Adipocyte (in vitro differentiated cells): Measurements from ENCODE around the gene SLC6A2.

Experiments
- DNase-seq: peaks from one replicate; pipeline ENCODE4 v3.0.0-alpha.2; 2015; ENCODE audit warnings: low read depth
- H3K27me3 ChIP-seq: replicated peaks from 2 replicates; pipeline ENCODE4 v1.7.0; 2013; ENCODE audit warnings: mild to moderate bottlenecking, low read length, moderate library complexity; ENCODE audit not compliant: control insufficient read depth, insufficient read depth
- H3K36me3 ChIP-seq: 2 replicates; pipeline ENCODE4 v1.7.0; 2013; ENCODE audit warnings: low read length, mild to moderate bottlenecking, moderate library complexity; ENCODE audit not compliant: control insufficient read depth, insufficient read depth, severe bottlenecking
- H3K4me1 ChIP-seq: 2 replicates; pipeline ENCODE4 v1.7.0; 2013; ENCODE audit warnings: mild to moderate bottlenecking, low read length, moderate library complexity; ENCODE audit not compliant: control insufficient read depth, insufficient read depth
- H3K4me3 ChIP-seq: 2 replicates; pipeline ENCODE4 v1.7.0; 2013; ENCODE audit warnings: mild to moderate bottlenecking, low read length, moderate library complexity
- H3K9ac ChIP-seq: 2 replicates; pipeline ENCODE4 v1.7.0; 2013; ENCODE audit warnings: mild to moderate bottlenecking, low read length, moderate library complexity
- H3K9me3 ChIP-seq: 2 replicates; pipeline ENCODE4 v1.7.0; 2013; ENCODE audit warnings: mild to moderate bottlenecking, low read length, moderate library complexity; ENCODE audit not compliant: control insufficient read depth

SLC6A2 gene

GRCh38 chr16:55651841-55652824 is 3.7 kb upstream of the SLC6A2 start:
- DNase-seq = no peak
- peaks cover 69% of the 10 kb centered on the region for H3K27me3 ChIP-seq

DNA sequence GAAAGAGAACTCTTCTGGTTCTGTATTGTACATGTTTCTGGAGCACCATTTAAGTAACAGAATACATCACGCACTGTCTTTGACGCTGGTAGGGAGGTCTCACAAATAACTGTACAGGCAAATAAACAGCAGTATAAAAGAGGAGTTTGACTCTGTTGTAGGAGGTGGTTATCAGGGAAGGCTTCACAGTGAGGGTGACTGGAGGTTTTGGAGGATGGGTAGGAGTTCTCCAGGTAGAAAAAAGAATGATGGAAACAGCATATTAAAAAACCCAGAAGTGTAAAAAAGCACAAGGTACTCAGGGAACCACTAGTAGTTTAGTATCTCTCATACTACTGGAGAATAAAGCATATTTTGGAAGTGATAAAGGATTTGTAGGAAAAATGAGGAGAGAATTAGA is 2.7 kb upstream of the SLC6A2 start:
- peaks cover 78% of the 10 kb centered on the region for H3K27me3 ChIP-seq

More at GRCh38 chr16:55651841-55652824, 3.7 kb upstream of the SLC6A2 start:
- Histone ChIP-seq H3K4me3 (no peak overlapping the region), H3K9ac (no peak overlapping the region), H3K9me3 (no peaks in the 10 kb centered on the region), H3K4me1 (no peaks in the 10 kb centered on the region), H3K36me3 (no peaks in the 10 kb centered on the region)

GRCh38 chr16:55655381-55655896 is 349 bp upstream of the SLC6A2 start:
- Histone ChIP-seq H3K9me3 (no peaks in the 10 kb centered on the region), H3K4me3 (no peak overlapping the region), H3K36me3 (no peaks in the 10 kb centered on the region), H3K4me1 (no peaks in the 10 kb centered on the region), H3K9ac (no peak overlapping the region), H3K27me3 (peaks cover 87% of the 10 kb centered on the region)
- no peak for DNase-seq

More for the DNA sequence above, 2.7 kb upstream of the SLC6A2 start:
- Histone ChIP-seq H3K9ac (no peak overlapping the region), H3K36me3 (no peaks in the 10 kb centered on the region), H3K4me3 (no peak overlapping the region), H3K9me3 (no peaks in the 10 kb centered on the region), H3K4me1 (no peaks in the 10 kb centered on the region)
- DNase-seq = no peak

- peaks cover under 1% of the 10 kb centered on the region for H3K4me1 ChIP-seq
- H3K9ac ChIP-seq = no peak overlapping the region
- no peak overlapping the region for H3K4me3 ChIP-seq
- peaks cover 77% of the 10 kb centered on the region for H3K27me3 ChIP-seq
- H3K9me3 ChIP-seq = no peaks in the 10 kb centered on the region
- DNase-seq = no peak
- no peaks in the 10 kb centered on the region for H3K36me3 ChIP-seq
These were observed 904 bp downstream of the SLC6A2 start for GRCh38 chr16:55656691-55657092.

DNA sequence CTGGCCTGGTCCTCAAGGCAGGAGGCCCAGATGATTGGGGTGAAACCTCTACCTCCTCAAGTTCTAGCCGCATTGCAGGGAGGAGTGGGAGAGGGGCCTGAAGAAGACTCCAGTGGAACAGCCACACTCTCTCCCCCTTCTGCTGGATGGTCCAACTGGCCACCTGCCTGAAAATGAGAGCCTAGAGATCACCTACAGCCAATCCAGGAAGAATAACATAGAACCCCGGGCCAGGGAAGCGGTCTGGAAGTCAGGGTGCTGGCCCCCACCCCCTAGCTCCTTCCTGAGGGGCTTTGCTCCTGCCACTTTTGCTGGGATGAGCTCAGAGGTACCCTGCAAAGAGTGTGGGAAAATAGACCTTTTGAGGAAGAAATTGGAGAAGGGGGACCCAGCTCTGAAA is 1.8 kb downstream of the SLC6A2 start:
- Histone ChIP-seq H3K9ac (no peak overlapping the region), H3K9me3 (no peaks in the 10 kb centered on the region), H3K4me1 (peaks cover 10% of the 10 kb centered on the region), H3K4me3 (no peak overlapping the region), H3K27me3 (peaks cover 72% of the 10 kb centered on the region), H3K36me3 (no peaks in the 10 kb centered on the region)
- no peak for DNase-seq

DNA sequence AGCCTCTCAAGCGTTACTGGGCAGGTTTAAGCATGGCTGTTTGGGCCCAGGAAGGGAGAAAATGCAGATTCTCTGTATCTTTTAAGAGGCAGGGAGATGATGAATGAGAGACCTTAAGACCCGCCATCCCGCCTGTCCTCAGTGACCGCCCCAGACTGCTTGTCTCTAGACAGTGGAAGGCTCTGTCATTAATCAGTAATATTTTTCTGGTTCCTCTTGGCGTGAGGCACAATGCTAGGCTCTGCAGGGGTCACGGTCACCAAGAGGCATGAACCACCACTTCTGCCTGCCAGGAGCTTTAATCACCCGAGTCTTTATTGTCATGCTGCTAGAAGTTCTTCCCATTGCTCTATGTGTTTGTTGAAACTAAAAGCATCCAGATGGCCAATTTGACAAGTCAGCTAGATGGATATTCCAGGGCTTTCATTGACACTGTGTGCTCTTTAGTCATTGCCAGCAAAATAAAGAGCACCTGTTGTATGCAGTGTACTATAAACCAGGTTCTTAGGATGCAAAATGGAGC is 3.2 kb downstream of the SLC6A2 start:
- DNase-seq = no peak
- H3K4me3 ChIP-seq = no peak overlapping the region
- H3K9me3 ChIP-seq = no peaks in the 10 kb centered on the region
- H3K9ac ChIP-seq = no peak overlapping the region
- H3K27me3 ChIP-seq = peaks cover 58% of the 10 kb centered on the region
- H3K36me3 ChIP-seq = no peaks in the 10 kb centered on the region
- peaks cover 10% of the 10 kb centered on the region for H3K4me1 ChIP-seq

DNA sequence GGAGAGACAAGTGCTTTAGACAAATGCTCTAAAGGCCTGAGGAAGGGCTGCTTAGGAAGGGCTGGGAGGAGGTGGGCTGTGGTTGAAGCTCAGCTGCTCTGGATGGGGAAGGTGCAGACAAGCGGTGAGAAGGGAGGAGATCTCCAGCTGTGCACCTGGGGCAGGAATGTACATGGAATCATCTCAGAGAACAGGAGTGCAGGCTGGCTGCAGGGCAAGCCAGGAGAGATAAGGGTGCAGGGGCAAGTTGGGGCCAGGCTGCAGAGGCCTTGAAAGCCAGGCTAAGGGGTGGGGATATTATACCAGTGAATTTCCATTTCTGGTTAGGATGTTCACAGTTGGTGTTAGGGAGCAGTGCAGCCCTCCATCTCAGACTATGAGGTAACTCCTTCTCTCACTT is 4.2 kb downstream of the SLC6A2 start:
- H3K4me1 ChIP-seq = peaks cover 10% of the 10 kb centered on the region
- H3K4me3 ChIP-seq = no peak overlapping the region
- no peaks in the 10 kb centered on the region for H3K9me3 ChIP-seq
- no peaks in the 10 kb centered on the region for H3K36me3 ChIP-seq
- H3K9ac ChIP-seq = no peak overlapping the region
- H3K27me3 ChIP-seq = peaks cover 48% of the 10 kb centered on the region
- DNase-seq = no peak

DNA sequence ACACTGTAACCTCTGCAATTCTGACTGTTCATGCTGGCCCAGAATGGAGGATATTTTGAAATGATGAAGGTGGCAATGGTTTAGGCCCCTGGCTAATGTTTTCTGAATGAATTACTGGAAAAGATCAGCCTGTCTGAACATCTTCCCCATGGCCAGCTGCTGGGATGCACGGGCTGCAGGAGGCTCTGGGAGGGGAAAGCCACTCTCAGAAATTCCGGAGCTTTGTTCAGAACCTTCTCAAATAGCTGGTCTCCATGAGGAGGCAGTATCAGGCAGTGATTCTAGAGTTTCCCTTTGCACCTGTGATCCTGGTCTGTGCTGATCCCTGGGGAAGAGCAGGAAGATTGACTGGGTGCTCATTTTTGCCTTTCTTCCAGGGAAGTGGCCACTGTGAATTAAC is 5.0 kb downstream of the SLC6A2 start:
- H3K9ac ChIP-seq = no peak overlapping the region
- no peak overlapping the region for H3K4me3 ChIP-seq
- H3K27me3 ChIP-seq = peaks cover 42% of the 10 kb centered on the region
- H3K36me3 ChIP-seq = no peaks in the 10 kb centered on the region
- DNase-seq = no peak
- no peaks in the 10 kb centered on the region for H3K9me3 ChIP-seq
- H3K4me1 ChIP-seq = peaks cover 10% of the 10 kb centered on the region

DNA sequence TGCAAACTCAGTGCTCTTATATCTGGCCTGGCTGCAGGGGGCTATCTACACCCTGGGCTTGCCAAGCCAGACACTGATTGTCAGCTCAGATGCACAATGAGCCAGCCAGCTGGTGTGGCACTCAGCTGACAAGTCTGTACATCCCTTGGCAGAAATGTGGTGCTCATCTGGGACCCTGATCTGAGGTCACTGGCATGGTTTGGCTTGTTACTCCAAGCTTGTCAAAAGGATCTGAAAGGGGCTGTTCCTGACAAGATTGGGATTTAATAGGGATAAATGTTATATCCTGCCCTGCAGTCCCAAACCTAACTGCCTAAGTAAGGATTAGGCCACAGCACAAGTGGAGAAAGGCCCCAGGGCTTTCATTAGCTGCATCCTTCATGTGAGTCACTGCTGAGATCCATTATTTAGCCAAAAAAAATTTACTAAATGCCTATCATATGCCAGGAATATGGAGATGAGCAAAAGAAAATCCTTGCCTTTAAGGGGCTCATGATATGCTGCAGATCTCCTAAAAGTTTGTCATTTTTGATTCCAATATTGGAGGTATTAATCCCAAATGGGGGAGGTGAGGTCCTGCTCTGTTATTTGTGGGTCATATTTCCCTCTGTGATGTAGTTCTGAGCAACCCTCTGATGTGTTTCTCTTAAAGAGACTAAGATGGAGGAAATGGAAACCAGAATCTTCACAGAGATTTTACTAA is 6.3 kb downstream of the SLC6A2 start:
- H3K4me1 ChIP-seq = peaks cover 10% of the 10 kb centered on the region
- no peak overlapping the region for H3K9ac ChIP-seq

GRCh38 chr16:55662644-55663031 is 6.8 kb downstream of the SLC6A2 start:
- H3K4me3 ChIP-seq = no peak overlapping the region
- H3K9ac ChIP-seq = no peak overlapping the region
- H3K4me1 ChIP-seq = peaks cover 10% of the 10 kb centered on the region
- DNase-seq = peak; percentile 39
- H3K9me3 ChIP-seq = no peaks in the 10 kb centered on the region
- peaks cover 29% of the 10 kb centered on the region for H3K27me3 ChIP-seq
- H3K36me3 ChIP-seq = no peaks in the 10 kb centered on the region

More for the DNA sequence above, 6.3 kb downstream of the SLC6A2 start:
- Histone ChIP-seq H3K4me3 (no peak overlapping the region), H3K9me3 (no peaks in the 10 kb centered on the region), H3K36me3 (no peaks in the 10 kb centered on the region), H3K27me3 (peaks cover 34% of the 10 kb centered on the region)
- peak; percentile 65 for DNase-seq

GRCh38 chr16:55663225-55663624 is 7.4 kb downstream of the SLC6A2 start:
- peaks cover 24% of the 10 kb centered on the region for H3K27me3 ChIP-seq
- peaks cover 13% of the 10 kb centered on the region for H3K4me1 ChIP-seq
- no peak for DNase-seq

More at GRCh38 chr16:55663225-55663624, 7.4 kb downstream of the SLC6A2 start:
- Histone ChIP-seq H3K9me3 (no peaks in the 10 kb centered on the region), H3K9ac (no peak overlapping the region), H3K36me3 (no peaks in the 10 kb centered on the region), H3K4me3 (no peak overlapping the region)
